Stimulated activated CD8-positive, alpha-beta memory T cell treated with anti-CD3 and anti-CD28 coated beads, Interleukin-7, amount 100 ng/mL, for 48 hours (primary cell): ENCODE data around the gene NES.

Experiments used
- DNase-seq, 2 donors: peaks; one replicate each; pipeline ENCODE4 v3.0.0-alpha.2; 2020; ENCODE audit warnings: low read depth in 1 of 2; ENCODE audit errors: extremely low read depth in 1 of 2

Gene NES

GRCh38 chr1:156684227-156684782 is 7.1 kb upstream of the NES start:
- DNase-seq: no peak

- no peak for DNase-seq
These were observed 5.1 kb upstream of the NES start for GRCh38 chr1:156682166-156682890.

GRCh38 chr1:156681196-156681960 is 4.2 kb upstream of the NES start:
- DNase-seq: no peak

- DNase-seq: no peak
These were observed 2.8 kb upstream of the NES start for GRCh38 chr1:156680056-156680455.

GRCh38 chr1:156677616-156678596 is 699 bp upstream of the NES start:
- DNase-seq: no peak

- no peak for DNase-seq
These were observed 940 bp downstream of the NES start for GRCh38 chr1:156676114-156676819.

GRCh38 chr1:156675210-156676113 is 1.7 kb downstream of the NES start:
- no peak for DNase-seq

- no peak for DNase-seq
These were observed 3.7 kb downstream of the NES start for GRCh38 chr1:156673387-156674121.

- DNase-seq: no peak
These were observed 5.4 kb downstream of the NES start for GRCh38 chr1:156671804-156672203.

GRCh38 chr1:156670791-156671190 is 6.4 kb downstream of the NES start:
- DNase-seq: no peak

- DNase-seq: no peak
These were observed 6.8 kb downstream of the NES start for GRCh38 chr1:156670359-156670758.

GRCh38 chr1:156669794-156670193 is 7.4 kb downstream of the NES start:
- no peak for DNase-seq

- no peak for DNase-seq
These were observed 8.2 kb downstream of the NES start for GRCh38 chr1:156668801-156669637.

- DNase-seq: no peak
These were observed 9.1 kb downstream of the NES start for GRCh38 chr1:156667968-156668709.

GRCh38 chr1:156667610-156667967 is 9.6 kb downstream of the NES start:
- no peak for DNase-seq

- DNase-seq: no peak
These were observed 10.2 kb downstream of the NES start for GRCh38 chr1:156666862-156667609.
